ENCODE measurements around the gene LSP1.

DNA sequence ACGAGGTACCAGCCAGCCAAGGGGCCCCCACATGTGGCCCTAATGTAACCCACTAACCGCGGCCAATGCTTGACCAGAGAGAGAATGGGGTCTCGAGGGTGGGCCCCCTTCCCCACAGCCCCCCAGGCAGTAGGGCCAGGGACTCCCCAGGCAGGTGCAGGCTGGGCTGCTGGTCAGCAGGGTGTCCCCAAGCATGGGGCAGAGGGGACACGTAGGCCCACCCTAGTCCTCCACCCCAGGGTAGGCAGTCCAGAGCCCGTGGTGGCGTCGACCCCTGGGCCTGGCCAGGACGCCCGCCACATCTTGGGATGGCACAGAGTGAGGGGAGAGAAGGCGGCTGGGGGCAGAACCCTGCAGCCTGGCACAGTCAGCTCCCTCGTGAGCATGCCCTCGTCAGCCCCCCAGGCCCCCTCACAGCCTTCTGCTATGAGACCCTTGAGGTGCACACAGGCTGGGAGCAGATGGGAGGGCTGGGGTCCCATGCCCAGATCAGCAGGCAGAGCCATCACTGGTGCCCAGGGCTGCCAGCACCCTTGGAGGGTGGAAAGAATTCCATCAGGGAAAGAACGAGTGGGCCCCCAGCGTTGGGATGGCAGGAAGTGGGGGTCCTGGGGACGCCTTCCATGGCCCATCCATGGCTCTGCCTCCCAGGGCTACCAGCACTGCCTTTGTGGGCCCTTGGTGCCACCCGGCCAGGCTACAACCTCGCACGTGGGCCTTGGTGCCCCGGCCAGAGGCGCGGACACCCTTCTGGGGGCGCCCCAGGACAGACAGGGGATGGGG lies 72.7 kb downstream of the LSP1 start:
- TF ChIP-seq POLR2A (IDR thresholded peaks at IDR 0.05): no peak
- no peak for TF ChIP-seq CTCF (IDR thresholded peaks at IDR 0.05)
